Measurements from ENCODE around the gene ALG9. TPM values are rescaled to one million over a fixed set of nuclear protein-coding genes. Genes with fewer than 3 reads are reported as not detected.
A peak's percentile ranks its signal among the peaks of the same experiment; 100 is the strongest.

ALG9 gene
- total RNA-seq, 3 donors from 2014 or later = 31.8 to 46.2 (median 43.9) TPM

DNA sequence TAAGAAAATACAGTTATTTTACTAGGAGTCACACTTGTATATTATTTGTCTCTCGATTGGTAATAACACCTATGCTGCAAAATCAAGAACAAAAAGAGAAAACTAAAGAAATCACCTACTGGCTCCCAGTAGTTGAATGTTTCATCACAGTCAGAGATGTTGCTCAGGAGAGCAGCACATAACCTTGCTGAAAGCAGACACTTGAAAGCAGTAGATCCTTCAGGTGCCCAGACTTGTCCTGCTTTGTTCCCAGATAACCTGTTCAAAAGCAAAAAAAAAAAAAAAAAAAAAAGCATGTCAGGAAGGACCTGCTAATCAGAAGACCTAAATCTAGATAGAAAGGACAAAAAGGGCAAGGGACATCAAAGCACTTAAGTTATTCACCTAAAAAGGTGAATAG lies 1.3 kb downstream of the ALG9 start:
- intact Hi-C loops (cut with DNase I; ENCODE audit: low total_unique reads) = no loop called here
- no peak overlapping the region for H3K27ac ChIP-seq
- TF ChIP-seq POLR2AphosphoS5 (IDR thresholded peaks at IDR 0.05) (no peak), POLR2A (IDR thresholded peaks at IDR 0.05) (no peak)
- TF ChIP-seq, protein P1, sequence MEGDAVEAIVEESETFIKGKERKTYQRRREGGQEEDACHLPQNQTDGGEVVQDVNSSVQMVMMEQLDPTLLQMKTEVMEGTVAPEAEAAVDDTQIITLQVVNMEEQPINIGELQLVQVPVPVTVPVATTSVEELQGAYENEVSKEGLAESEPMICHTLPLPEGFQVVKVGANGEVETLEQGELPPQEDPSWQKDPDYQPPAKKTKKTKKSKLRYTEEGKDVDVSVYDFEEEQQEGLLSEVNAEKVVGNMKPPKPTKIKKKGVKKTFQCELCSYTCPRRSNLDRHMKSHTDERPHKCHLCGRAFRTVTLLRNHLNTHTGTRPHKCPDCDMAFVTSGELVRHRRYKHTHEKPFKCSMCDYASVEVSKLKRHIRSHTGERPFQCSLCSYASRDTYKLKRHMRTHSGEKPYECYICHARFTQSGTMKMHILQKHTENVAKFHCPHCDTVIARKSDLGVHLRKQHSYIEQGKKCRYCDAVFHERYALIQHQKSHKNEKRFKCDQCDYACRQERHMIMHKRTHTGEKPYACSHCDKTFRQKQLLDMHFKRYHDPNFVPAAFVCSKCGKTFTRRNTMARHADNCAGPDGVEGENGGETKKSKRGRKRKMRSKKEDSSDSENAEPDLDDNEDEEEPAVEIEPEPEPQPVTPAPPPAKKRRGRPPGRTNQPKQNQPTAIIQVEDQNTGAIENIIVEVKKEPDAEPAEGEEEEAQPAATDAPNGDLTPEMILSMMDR (IDR thresholded peaks at IDR 0.05) = no peak

DNA sequence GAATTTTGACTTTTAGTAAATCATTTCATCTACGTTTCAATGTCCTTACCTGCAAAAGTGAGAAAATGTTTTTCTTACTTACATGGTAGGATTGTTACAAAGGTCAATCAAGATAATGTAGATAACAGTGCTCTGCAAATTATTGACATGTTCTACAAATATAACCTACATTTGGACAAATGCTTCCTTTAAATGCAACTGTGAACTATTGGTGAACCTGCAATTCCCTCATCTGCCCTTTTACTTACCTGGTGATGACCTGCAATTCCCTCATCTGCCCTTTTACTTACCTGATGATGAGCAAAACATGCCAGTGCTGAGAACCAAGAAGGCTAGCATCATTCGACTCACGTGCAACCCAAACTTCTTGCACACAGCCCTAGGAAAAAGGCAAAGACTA lies 11.1 kb downstream of the ALG9 start:
- Histone ChIP-seq H3K36me3 (peaks cover 7% of the 10 kb centered on the region), H3K4me1 (no peaks in the 10 kb centered on the region), H3K9me3 (no peaks in the 10 kb centered on the region), H3K4me3 (no peak overlapping the region), H3K27me3 (no peaks in the 10 kb centered on the region), H3K27ac (no peak overlapping the region)
- no peak for TF ChIP-seq POLR2AphosphoS5 (IDR thresholded peaks at IDR 0.05)
- no peak for TF ChIP-seq POLR2A (IDR thresholded peaks at IDR 0.05)
- intact Hi-C loops (cut with DNase I; ENCODE audit: low total_unique reads) = no loop called here
- DNase-seq (ENCODE audit: low spot score in 2 of 2) = no peak

More for the DNA sequence above, 1.3 kb downstream of the ALG9 start:
- Histone ChIP-seq H3K27me3 (no peaks in the 10 kb centered on the region), H3K9me3 (no peaks in the 10 kb centered on the region), H3K36me3 (no peaks in the 10 kb centered on the region), H3K4me3 (peak overlapping the region in 1 of 3 donors; percentile 95), H3K4me1 (peaks cover 0 to 7% of the 10 kb centered on the region in 2 donors)
- no peak for DNase-seq (ENCODE audit: low spot score in 2 of 2)

DNA sequence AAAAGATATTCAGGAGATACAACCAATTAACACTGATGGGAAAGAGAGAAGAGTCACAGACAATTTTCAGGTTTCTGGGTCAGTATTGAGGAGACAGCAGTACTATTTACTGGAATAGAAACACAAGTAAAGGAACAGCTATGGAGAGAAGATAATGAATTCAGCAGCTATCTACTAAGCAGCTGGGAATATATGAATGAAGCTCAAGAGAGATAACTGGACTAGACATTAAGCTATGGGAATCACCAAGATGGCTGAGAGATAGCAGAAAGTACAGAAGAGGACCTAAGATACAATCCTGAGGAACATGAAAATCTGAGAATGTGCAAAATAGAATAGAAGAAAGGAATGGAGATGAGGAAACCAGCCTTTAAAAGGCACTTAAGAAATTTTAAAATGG lies 15.9 kb downstream of the ALG9 start:
- DNase-seq (ENCODE audit: low spot score in 2 of 2) = no peak
- Histone ChIP-seq H3K27me3 (no peaks in the 10 kb centered on the region), H3K36me3 (peaks cover 7% of the 10 kb centered on the region), H3K27ac (no peak overlapping the region), H3K9me3 (no peaks in the 10 kb centered on the region), H3K4me1 (no peaks in the 10 kb centered on the region), H3K4me3 (no peak overlapping the region)
- intact Hi-C loops (cut with DNase I; ENCODE audit: low total_unique reads) = no loop called here
- no peak for TF ChIP-seq POLR2A (IDR thresholded peaks at IDR 0.05)
- TF ChIP-seq POLR2AphosphoS5 (IDR thresholded peaks at IDR 0.05) = no peak
- TF ChIP-seq, protein P1 (IDR thresholded peaks at IDR 0.05) = no peak

DNA sequence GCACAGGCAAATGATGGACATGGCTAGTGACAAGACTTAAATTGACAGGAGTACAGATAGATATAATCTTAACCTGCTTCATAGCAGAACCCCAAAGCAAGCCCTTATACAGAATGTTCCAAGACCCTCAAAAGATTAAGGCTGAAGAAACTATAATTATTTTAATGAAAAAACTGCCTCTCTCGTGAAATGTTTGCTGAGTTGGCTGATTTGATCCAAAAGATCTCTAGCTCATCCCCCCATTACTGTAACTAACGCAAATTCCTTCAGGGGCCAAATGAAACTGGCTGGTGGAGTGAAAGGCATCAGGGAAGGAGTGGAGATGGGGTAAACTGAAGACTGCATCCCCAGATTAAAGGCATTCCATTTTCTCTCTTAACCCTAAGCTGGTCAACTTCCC lies 19.3 kb downstream of the ALG9 start:
- intact Hi-C loops (cut with DNase I; ENCODE audit: low total_unique reads) = no loop called here
- Histone ChIP-seq H3K9me3 (no peaks in the 10 kb centered on the region), H3K27me3 (no peaks in the 10 kb centered on the region), H3K4me1 (no peaks in the 10 kb centered on the region), H3K36me3 (no peaks in the 10 kb centered on the region), H3K27ac (no peak overlapping the region), H3K4me3 (no peak overlapping the region)
- TF ChIP-seq POLR2AphosphoS5 (IDR thresholded peaks at IDR 0.05) (no peak), POLR2A (IDR thresholded peaks at IDR 0.05) (no peak)
- TF ChIP-seq, protein P1 (IDR thresholded peaks at IDR 0.05) = no peak
- DNase-seq (ENCODE audit: low spot score in 2 of 2) = no peak

DNA sequence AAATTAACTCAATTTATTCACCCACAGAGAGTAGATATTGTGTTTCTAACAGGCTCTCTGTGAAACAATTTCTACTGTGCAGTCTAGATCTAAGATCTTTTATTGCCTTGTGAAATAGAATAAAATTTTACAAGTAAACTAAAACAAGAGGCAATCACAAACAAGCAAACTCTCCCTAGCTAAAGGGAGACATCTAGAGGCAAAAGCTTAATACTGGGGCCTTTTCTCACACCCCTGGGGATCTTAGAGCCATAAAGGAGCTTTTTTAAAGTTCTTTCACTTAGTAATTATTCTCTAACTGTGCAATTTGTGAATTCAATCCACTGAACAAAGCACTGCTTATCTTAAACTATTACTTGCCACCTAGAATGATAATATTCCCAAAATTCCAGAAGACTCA lies 19.7 kb downstream of the ALG9 start:
- no peaks in the 10 kb centered on the region for H3K27me3 ChIP-seq
- no peaks in the 10 kb centered on the region for H3K9me3 ChIP-seq
- no peak for TF ChIP-seq POLR2AphosphoS5 (IDR thresholded peaks at IDR 0.05)
- TF ChIP-seq, protein P1 (IDR thresholded peaks at IDR 0.05) = no peak
- TF ChIP-seq POLR2A (IDR thresholded peaks at IDR 0.05) = no peak
- no peak overlapping the region for H3K27ac ChIP-seq
- no peak overlapping the region for H3K4me3 ChIP-seq
- no peak for DNase-seq (ENCODE audit: low spot score in 2 of 2)
- H3K4me1 ChIP-seq = no peaks in the 10 kb centered on the region
- no peaks in the 10 kb centered on the region for H3K36me3 ChIP-seq
- intact Hi-C loops (cut with DNase I; ENCODE audit: low total_unique reads) = no loop called here

DNA sequence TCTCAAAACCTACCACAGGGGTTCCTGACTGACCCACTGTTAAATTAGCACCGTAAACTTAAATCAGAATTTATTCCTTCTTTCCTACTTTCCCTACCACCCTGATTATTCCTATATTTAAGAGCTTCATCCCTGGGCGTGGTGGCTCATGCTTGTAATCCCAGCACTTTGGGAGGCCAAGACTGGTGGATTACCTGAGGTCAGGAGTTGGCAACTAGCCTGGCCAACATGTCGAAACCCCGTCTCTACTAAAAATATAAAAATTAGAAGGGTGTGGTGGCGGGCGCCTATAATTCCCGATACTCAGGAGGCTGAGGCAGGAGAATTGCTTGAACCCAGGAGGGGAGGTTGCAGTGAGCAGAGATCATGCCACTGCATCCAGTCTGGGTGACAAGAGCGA lies 20.3 kb downstream of the ALG9 start:
- no peaks in the 10 kb centered on the region for H3K4me1 ChIP-seq
- TF ChIP-seq POLR2AphosphoS5 (IDR thresholded peaks at IDR 0.05) = no peak
- TF ChIP-seq, protein P1 (IDR thresholded peaks at IDR 0.05) = no peak
- TF ChIP-seq POLR2A (IDR thresholded peaks at IDR 0.05) = no peak
- H3K27me3 ChIP-seq = no peaks in the 10 kb centered on the region
- H3K4me3 ChIP-seq = no peak overlapping the region
- H3K36me3 ChIP-seq = no peaks in the 10 kb centered on the region
- intact Hi-C loops (cut with DNase I; ENCODE audit: low total_unique reads) = no loop called here
- no peak overlapping the region for H3K27ac ChIP-seq
- no peak for DNase-seq (ENCODE audit: low spot score in 2 of 2)
- no peaks in the 10 kb centered on the region for H3K9me3 ChIP-seq

Measured in breast epithelium (tissue), 4 donors.